ENCODE data around the gene SYVN1. TPM values are rescaled to one million over a fixed set of nuclear protein-coding genes. Genes with fewer than 3 reads are reported as not detected.
A peak's percentile ranks its signal among the peaks of the same experiment; 100 is the strongest.

The SYVN1 gene
- total and polyA plus RNA-seq, 4 donors: 19.9 to 210 (median 56.6) TPM

DNA sequence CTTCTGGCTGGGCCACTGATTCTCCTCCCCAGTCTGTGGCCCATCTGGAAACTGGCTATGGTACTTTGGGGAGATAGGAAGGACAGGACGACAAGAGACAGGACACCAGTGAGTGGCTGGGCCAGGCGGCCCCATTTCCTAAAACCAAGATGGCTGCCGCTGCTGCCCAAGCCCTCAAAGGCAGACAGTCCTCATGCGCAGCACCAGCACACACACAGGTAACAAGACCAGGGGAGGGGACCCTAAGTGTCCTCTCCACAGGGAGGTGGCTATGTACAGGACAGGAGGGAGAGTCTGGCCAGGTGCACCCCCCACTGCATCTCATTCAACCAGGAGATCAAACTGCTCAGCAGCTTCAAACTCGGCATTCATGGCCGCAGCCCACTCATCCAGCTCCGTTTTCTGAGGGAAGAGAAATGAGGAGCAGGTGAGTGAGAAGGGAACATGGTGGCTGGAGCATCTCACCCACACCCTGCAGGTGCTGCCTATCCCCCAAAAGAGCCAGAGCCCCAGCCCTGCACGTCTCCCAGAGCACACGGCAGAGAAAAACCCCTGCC lies 55.5 kb downstream of the SYVN1 start:
- H3K9ac ChIP-seq (ENCODE audit: low read depth in 1 of 2, low read length in 2 of 2): no peak overlapping the region
- no peak overlapping the region for H3K4me3 ChIP-seq (ENCODE audit: low read depth in 1 of 3, low read length in 3 of 3)
- peaks cover 4 to 8% (median 6%) of the 10 kb centered on the region in 4 donors for H3K4me1 ChIP-seq (ENCODE audit: control insufficient read depth in 4 of 4, insufficient read depth in 4 of 4, low read length in 3 of 4)
- TF ChIP-seq FOXA1 (IDR thresholded peaks at IDR 0.05) (no peak), ATF3 (IDR thresholded peaks at IDR 0.05) (no peak), JUND (IDR thresholded peaks at IDR 0.05) (no peak), HNF4G (IDR thresholded peaks at IDR 0.05) (no peak), EGR1 (IDR thresholded peaks at IDR 0.05; ENCODE audit: low read depth in 2 of 2) (no peak), FOXA2 (IDR thresholded peaks at IDR 0.05) (no peak), MAX (IDR thresholded peaks at IDR 0.05) (no peak), TAF1 (conservative IDR thresholded peaks at IDR 0.05) (no peak), GABPA (IDR thresholded peaks at IDR 0.05 in 1 of 2, conservative IDR thresholded peaks at IDR 0.05 in 1 of 2) (no peak), REST (IDR thresholded peaks at IDR 0.05) (no peak), CTCF (IDR thresholded peaks at IDR 0.05; ENCODE audit: low read depth, low read length, missing input control) (no peak), RAD21 (IDR thresholded peaks at IDR 0.05) (no peak), YY1 (IDR thresholded peaks at IDR 0.05) (no peak), NR2F2 (IDR thresholded peaks at IDR 0.05) (no peak)
- no peak overlapping the region for H3K27ac ChIP-seq (ENCODE audit: low read depth in 1 of 2, low read length in 2 of 2)
- DNase-seq (ENCODE audit: low spot score): no peak
- 93% methylated on average over 9 of the region's 9 CpGs for WGBS
- H3K36me3 ChIP-seq (ENCODE audit: control insufficient read depth in 4 of 4, insufficient read depth in 3 of 4, low read depth in 1 of 4, low read length in 3 of 4): no peaks in the 10 kb centered on the region
- no peaks in the 10 kb centered on the region for H3K27me3 ChIP-seq (ENCODE audit: control insufficient read depth in 4 of 4, insufficient read depth in 4 of 4, low read length in 3 of 4)
- no peaks in the 10 kb centered on the region for H3K9me3 ChIP-seq (ENCODE audit: control insufficient read depth in 4 of 4, low read length in 3 of 4)

GRCh38 chr11:65078151-65078550 lies 56.2 kb downstream of the SYVN1 start:
- Histone ChIP-seq H3K4me1 (ENCODE audit: control insufficient read depth in 4 of 4, insufficient read depth in 4 of 4, low read length in 3 of 4) (peaks cover 0 to under 1% (median under 1%) of the 10 kb centered on the region in 4 donors), H3K4me3 (ENCODE audit: low read depth in 1 of 3, low read length in 3 of 3) (no peak overlapping the region), H3K9ac (ENCODE audit: low read depth in 1 of 2, low read length in 2 of 2) (no peak overlapping the region), H3K9me3 (ENCODE audit: control insufficient read depth in 4 of 4, low read length in 3 of 4) (no peaks in the 10 kb centered on the region), H3K27me3 (ENCODE audit: control insufficient read depth in 4 of 4, insufficient read depth in 4 of 4, low read length in 3 of 4) (no peaks in the 10 kb centered on the region), H3K36me3 (ENCODE audit: control insufficient read depth in 4 of 4, insufficient read depth in 3 of 4, low read depth in 1 of 4, low read length in 3 of 4) (no peaks in the 10 kb centered on the region), H3K27ac (ENCODE audit: low read depth in 1 of 2, low read length in 2 of 2) (no peak overlapping the region)
- whole genome bisulfite sequencing: 51% methylated on average over 3 of the region's 3 CpGs
- peak; percentile 64 for DNase-seq (ENCODE audit: low spot score)
- TF ChIP-seq CTCF (IDR thresholded peaks at IDR 0.05; ENCODE audit: low read depth, low read length, missing input control): peak; percentile 77
- no peak for TF ChIP-seq NR2F2 (IDR thresholded peaks at IDR 0.05)
- TF ChIP-seq HNF4G (IDR thresholded peaks at IDR 0.05): no peak
- no peak for TF ChIP-seq GABPA (IDR thresholded peaks at IDR 0.05 in 1 of 2, conservative IDR thresholded peaks at IDR 0.05 in 1 of 2)
- TF ChIP-seq, protein P1, sequence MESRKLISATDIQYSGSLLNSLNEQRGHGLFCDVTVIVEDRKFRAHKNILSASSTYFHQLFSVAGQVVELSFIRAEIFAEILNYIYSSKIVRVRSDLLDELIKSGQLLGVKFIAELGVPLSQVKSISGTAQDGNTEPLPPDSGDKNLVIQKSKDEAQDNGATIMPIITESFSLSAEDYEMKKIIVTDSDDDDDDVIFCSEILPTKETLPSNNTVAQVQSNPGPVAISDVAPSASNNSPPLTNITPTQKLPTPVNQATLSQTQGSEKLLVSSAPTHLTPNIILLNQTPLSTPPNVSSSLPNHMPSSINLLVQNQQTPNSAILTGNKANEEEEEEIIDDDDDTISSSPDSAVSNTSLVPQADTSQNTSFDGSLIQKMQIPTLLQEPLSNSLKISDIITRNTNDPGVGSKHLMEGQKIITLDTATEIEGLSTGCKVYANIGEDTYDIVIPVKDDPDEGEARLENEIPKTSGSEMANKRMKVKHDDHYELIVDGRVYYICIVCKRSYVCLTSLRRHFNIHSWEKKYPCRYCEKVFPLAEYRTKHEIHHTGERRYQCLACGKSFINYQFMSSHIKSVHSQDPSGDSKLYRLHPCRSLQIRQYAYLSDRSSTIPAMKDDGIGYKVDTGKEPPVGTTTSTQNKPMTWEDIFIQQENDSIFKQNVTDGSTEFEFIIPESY (IDR thresholded peaks at IDR 0.05): no peak
- no peak for TF ChIP-seq RXRA (IDR thresholded peaks at IDR 0.05)
- peak; percentile 70 to 86 for TF ChIP-seq RAD21 (IDR thresholded peaks at IDR 0.05)
- TF ChIP-seq SP1 (IDR thresholded peaks at IDR 0.05): no peak
- no peak for TF ChIP-seq FOXA2 (IDR thresholded peaks at IDR 0.05)

Data from liver (tissue), 9 donors.